Epithelial cell of proximal tubule (primary cell): ENCODE data around the gene FHIT. TPM values are rescaled to one million over a fixed set of nuclear protein-coding genes. Genes with fewer than 3 reads are reported as not detected.
"Not testable (repeated sequence)": the region's sequence is repeated elsewhere in the genome, so short reads cannot be mapped to it uniquely, and the experiment has no call there.

ENCODE experiments used
- DNase-seq: peaks from one replicate; pipeline ENCODE4 v3.0.0-alpha.2; 2011; ENCODE audit warnings: low read depth
- H3K4me3 ChIP-seq: 2 replicates; pipeline ENCODE4 v1.5.1; 2011; ENCODE audit warnings: low read depth, mild to moderate bottlenecking, low read length
- CTCF ChIP-seq: conservative IDR thresholded peaks from 2 replicates; pipeline ENCODE4 v1.5.1; 2012; ENCODE audit warnings: low read depth, mild to moderate bottlenecking, low read length
- total RNA-seq: library from RNA; depleted of rRNA; stranded (reverse); fragments of >200 nt; gene quantifications from 2 replicates; pipeline ENCODE4 v1.2.3, GENCODE V29; 2015

FHIT gene
- total RNA-seq, 1 donor from 2014 or later, result 3.7 TPM

GRCh38 chr3:61074783-61075182, 176.5 kb downstream of the FHIT start:
- no peak for DNase-seq
- no peak for TF ChIP-seq CTCF
- no peak overlapping the region for H3K4me3 ChIP-seq

- no peak for TF ChIP-seq CTCF
- no peak overlapping the region for H3K4me3 ChIP-seq
- no peak for DNase-seq
Observed at GRCh38 chr3:61073566-61074165, 177.6 kb downstream of the FHIT start.

- no peak overlapping the region for H3K4me3 ChIP-seq
- no peak for DNase-seq
- TF ChIP-seq CTCF, result no peak
Observed at GRCh38 chr3:61068084-61068483, 183.2 kb downstream of the FHIT start.

GRCh38 chr3:61066800-61067199, 184.5 kb downstream of the FHIT start:
- no peak for DNase-seq
- no peak for TF ChIP-seq CTCF
- H3K4me3 ChIP-seq, result no peak overlapping the region

GRCh38 chr3:61066222-61066621, 185.0 kb downstream of the FHIT start:
- H3K4me3 ChIP-seq, DNase-seq: not testable (repeated sequence)

GRCh38 chr3:61065451-61066011, 185.7 kb downstream of the FHIT start:
- no peak overlapping the region for H3K4me3 ChIP-seq
- DNase-seq, result no peak
- no peak for TF ChIP-seq CTCF

- DNase-seq, result no peak
- no peak overlapping the region for H3K4me3 ChIP-seq
- no peak for TF ChIP-seq CTCF
Observed at GRCh38 chr3:61061092-61061723, 190.0 kb downstream of the FHIT start.
